ENCODE measurements around the gene ST3GAL3.

ST3GAL3 gene

GRCh38 chr1:43912607-43913006 lies 205.3 kb downstream of the ST3GAL3 start:
- DNase-seq (ENCODE audit: low read depth): no peak
- TF ChIP-seq, protein P1, sequence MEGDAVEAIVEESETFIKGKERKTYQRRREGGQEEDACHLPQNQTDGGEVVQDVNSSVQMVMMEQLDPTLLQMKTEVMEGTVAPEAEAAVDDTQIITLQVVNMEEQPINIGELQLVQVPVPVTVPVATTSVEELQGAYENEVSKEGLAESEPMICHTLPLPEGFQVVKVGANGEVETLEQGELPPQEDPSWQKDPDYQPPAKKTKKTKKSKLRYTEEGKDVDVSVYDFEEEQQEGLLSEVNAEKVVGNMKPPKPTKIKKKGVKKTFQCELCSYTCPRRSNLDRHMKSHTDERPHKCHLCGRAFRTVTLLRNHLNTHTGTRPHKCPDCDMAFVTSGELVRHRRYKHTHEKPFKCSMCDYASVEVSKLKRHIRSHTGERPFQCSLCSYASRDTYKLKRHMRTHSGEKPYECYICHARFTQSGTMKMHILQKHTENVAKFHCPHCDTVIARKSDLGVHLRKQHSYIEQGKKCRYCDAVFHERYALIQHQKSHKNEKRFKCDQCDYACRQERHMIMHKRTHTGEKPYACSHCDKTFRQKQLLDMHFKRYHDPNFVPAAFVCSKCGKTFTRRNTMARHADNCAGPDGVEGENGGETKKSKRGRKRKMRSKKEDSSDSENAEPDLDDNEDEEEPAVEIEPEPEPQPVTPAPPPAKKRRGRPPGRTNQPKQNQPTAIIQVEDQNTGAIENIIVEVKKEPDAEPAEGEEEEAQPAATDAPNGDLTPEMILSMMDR (IDR thresholded peaks at IDR 0.05; ENCODE audit: insufficient read depth, low read depth, low read length, missing control alignments): no peak
- no peak overlapping the region for H3K4me3 ChIP-seq (ENCODE audit: low read depth, low read length)

DNA sequence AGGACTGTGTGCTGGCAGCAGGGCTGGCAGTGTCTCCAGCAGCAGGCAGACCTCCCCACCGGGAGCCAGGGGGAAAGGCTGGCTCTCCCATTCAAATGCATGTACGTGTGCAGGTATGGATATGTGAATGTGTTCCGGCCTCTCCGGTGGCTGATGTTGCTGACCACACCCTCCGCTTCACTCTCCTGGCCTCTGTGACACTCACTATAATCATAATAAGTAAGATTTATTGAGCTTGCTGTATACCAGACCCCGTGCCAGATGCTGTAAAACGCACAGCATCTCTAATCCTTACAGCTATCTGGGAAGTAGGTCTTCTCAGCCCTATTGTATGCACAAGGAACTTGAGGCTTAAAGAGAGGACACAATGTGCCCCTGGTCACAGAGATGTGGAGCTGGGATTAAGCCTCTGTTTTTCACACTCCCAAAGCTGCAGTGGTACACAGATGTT lies 205.7 kb downstream of the ST3GAL3 start:
- TF ChIP-seq, protein P1 (IDR thresholded peaks at IDR 0.05; ENCODE audit: insufficient read depth, low read depth, low read length, missing control alignments): no peak
- H3K4me3 ChIP-seq (ENCODE audit: low read depth, low read length): no peak overlapping the region
- DNase-seq (ENCODE audit: low read depth): no peak

DNA sequence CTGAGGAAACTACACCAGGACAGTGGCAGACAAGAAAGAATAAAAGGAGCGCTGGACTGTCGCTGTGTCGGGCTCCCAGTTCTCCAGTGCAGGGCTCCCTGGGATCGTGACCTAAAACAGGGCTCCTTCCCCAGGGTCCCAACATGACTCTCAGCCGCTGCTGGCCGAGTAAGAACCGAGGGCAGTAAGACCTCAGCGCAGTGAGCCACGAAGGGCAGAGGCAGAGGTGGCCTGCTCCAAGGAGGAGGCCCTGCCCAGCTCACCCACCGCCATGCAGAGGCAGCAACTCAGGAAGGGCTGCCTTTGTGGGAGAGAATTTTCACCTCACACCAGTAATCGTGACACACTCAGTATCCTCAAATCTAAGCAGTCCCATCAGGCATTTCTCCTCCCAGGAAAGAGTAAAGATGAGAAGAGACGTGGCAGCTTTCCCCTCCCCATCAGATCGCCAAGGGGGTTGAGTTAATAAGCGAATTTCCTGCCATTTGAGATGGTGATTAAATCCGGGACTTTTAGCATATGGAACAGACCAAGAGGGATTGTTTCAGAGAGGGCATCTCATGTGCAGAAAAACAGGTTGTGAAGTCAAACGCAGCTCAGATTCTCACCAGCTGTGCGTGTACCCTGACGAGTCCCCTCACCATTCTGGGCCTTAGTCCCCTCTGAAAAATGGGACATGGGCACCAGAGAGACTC lies 206.5 kb downstream of the ST3GAL3 start:
- H3K4me3 ChIP-seq (ENCODE audit: low read depth, low read length): no peak overlapping the region
- TF ChIP-seq, protein P1 (IDR thresholded peaks at IDR 0.05; ENCODE audit: insufficient read depth, low read depth, low read length, missing control alignments): no peak
- DNase-seq (ENCODE audit: low read depth): no peak

GRCh38 chr1:43914576-43915525 lies 207.5 kb downstream of the ST3GAL3 start:
- H3K4me3 ChIP-seq (ENCODE audit: low read depth, low read length): no peak overlapping the region
- TF ChIP-seq, protein P1 (IDR thresholded peaks at IDR 0.05; ENCODE audit: insufficient read depth, low read depth, low read length, missing control alignments): no peak
- DNase-seq (ENCODE audit: low read depth): no peak

DNA sequence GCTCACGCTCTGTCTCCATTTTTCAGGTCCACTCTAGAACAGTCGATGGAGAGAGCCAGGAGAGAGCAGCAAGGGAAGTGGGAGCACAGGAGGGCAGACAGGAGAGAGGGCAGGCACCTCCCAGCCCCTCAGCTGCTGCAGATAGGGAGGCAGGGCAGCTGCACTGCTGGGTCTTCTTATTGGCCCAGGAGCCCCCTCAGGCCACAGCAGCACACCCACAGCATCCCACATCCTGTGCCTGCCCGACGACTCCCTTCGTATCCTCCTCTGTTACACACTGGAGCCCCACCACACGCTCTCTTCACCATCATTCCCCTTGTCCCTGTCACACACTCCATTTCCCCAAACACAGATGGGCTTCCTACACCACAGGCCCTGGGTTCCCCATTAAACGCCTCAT lies 212.6 kb downstream of the ST3GAL3 start:
- no peak overlapping the region for H3K4me3 ChIP-seq (ENCODE audit: low read depth, low read length)
- DNase-seq (ENCODE audit: low read depth): no peak
- TF ChIP-seq, protein P1 (IDR thresholded peaks at IDR 0.05; ENCODE audit: insufficient read depth, low read depth, low read length, missing control alignments): no peak

- TF ChIP-seq, protein P1 (IDR thresholded peaks at IDR 0.05; ENCODE audit: insufficient read depth, low read depth, low read length, missing control alignments): no peak
- H3K4me3 ChIP-seq (ENCODE audit: low read depth, low read length): no peak overlapping the region
- DNase-seq (ENCODE audit: low read depth): no peak
Observed at GRCh38 chr1:43921022-43921421, 213.7 kb downstream of the ST3GAL3 start.
